ENCODE data around the gene SOX13. TPM values are rescaled to one million over a fixed set of nuclear protein-coding genes. Genes with fewer than 3 reads are reported as not detected.

SOX13 gene
- total RNA-seq, 1 experiment from 2014 or later = 35.6 TPM

- TF ChIP-seq TCF7L2 (IDR thresholded peaks at IDR 0.05; ENCODE audit: borderline replicate concordance, extremely low read depth, insufficient read depth, insufficient read length) = no peak
These were observed 18.9 kb downstream of the SOX13 start (continued) for GRCh38 chr1:204091787-204092312.

GRCh38 chr1:204092632-204093420 lies 19.9 kb downstream of the SOX13 start:
- H3K27ac ChIP-seq (ENCODE audit: low read depth, low read length) = no peak overlapping the region
- no peaks in the 10 kb centered on the region for H4K20me1 ChIP-seq (ENCODE audit: insufficient read depth)
- no peaks in the 10 kb centered on the region for H3K36me3 ChIP-seq (ENCODE audit: control insufficient read depth in 1 of 2, insufficient read depth in 2 of 2, low read length in 2 of 2)
- ChIA-PET CTCF (no interaction called here), RAD21 (ENCODE audit: low non-redundant PET in 1 of 2, low total read pairs in 2 of 2, uncharacterized antibody in 2 of 2, unreplicated experiment in 2 of 2) (no interaction called here), POLR2A (no interaction called here)
- ATAC-seq = no peak
- no peak overlapping the region for H2AFZ ChIP-seq (ENCODE audit: low read depth, low read length, poor library complexity, severe bottlenecking)
- peak overlapping the region; percentile 49 for H3K4me2 ChIP-seq (ENCODE audit: low read length)
- no peak for DNase-seq (ENCODE audit: low read depth, low spot score)
- peaks cover 35% of the 10 kb centered on the region; the same call in 1 of the 2 replicates for H3K79me2 ChIP-seq (ENCODE audit: insufficient read depth, low read length)
- H3K9me2 ChIP-seq (ENCODE audit: insufficient read depth) = no peaks in the 10 kb centered on the region
- H3K9me3 ChIP-seq (ENCODE audit: control insufficient read depth in 1 of 2, insufficient read depth in 1 of 2, low read depth in 1 of 2, low read length in 2 of 2) = no peaks in the 10 kb centered on the region
- intact Hi-C loops (cut with micrococcal nuclease) = no loop called here
- no peak overlapping the region for H3K4me3 ChIP-seq (replicated peaks in 1 of 2; ENCODE audit: low read depth in 1 of 2, low read length in 2 of 2)
- no peaks in the 10 kb centered on the region for H3K27me3 ChIP-seq (ENCODE audit: insufficient read depth, low read length)
- no peak overlapping the region for H3K9ac ChIP-seq (ENCODE audit: low read length)
- peaks cover 30 to 47% of the 10 kb centered on the region in 2 experiments for H3K4me1 ChIP-seq (ENCODE audit: control insufficient read depth in 1 of 2, insufficient read depth in 2 of 2, low read length in 2 of 2)
- BruUV-seq (replicated peaks) = no TSS peak
- TF ChIP-seq POLR2AphosphoS5 (IDR thresholded peaks at IDR 0.05; ENCODE audit: low read depth, low read length) = no peak
- no peak for TF ChIP-seq JUND (IDR thresholded peaks at IDR 0.05)
- TF ChIP-seq POLR2A (IDR thresholded peaks at IDR 0.05; ENCODE audit: borderline replicate concordance, extremely low read depth, insufficient read depth, insufficient read length) = no peak

DNA sequence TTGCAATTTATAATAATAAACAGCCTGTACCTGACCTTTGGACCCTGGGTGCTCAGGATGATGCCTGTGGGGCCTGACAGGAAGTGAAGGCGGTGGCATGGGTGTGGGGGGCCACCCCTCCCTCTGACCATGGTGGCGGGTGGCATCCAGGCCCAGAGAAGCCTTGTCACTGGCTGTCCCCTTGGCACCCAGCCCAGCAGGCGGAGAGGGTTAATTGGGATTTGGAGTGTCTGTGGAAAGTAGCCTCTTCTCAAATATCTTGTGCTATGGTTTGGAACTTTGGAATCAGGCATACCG lies 20.5 kb downstream of the SOX13 start:
- Histone ChIP-seq H3K79me2 (ENCODE audit: insufficient read depth, low read length) (peaks cover 32% of the 10 kb centered on the region; the same call in 1 of the 2 replicates), H3K4me1 (ENCODE audit: control insufficient read depth in 1 of 2, insufficient read depth in 2 of 2, low read length in 2 of 2) (peaks cover 32 to 52% of the 10 kb centered on the region in 2 experiments), H4K20me1 (ENCODE audit: insufficient read depth) (no peaks in the 10 kb centered on the region), H3K27ac (ENCODE audit: low read depth, low read length) (no peak overlapping the region), H3K4me3 (replicated peaks in 1 of 2; ENCODE audit: low read depth in 1 of 2, low read length in 2 of 2) (no peak overlapping the region), H3K27me3 (ENCODE audit: insufficient read depth, low read length) (no peaks in the 10 kb centered on the region), H3K9me2 (ENCODE audit: insufficient read depth) (no peaks in the 10 kb centered on the region), H3K4me2 (ENCODE audit: low read length) (peak overlapping the region; percentile 49), H2AFZ (ENCODE audit: low read depth, low read length, poor library complexity, severe bottlenecking) (no peak overlapping the region), H3K36me3 (ENCODE audit: control insufficient read depth in 1 of 2, insufficient read depth in 2 of 2, low read length in 2 of 2) (no peaks in the 10 kb centered on the region), H3K9me3 (ENCODE audit: control insufficient read depth in 1 of 2, insufficient read depth in 1 of 2, low read depth in 1 of 2, low read length in 2 of 2) (no peaks in the 10 kb centered on the region), H3K9ac (ENCODE audit: low read length) (no peak overlapping the region)
- no TSS peak for BruUV-seq (replicated peaks)
- intact Hi-C loops (cut with micrococcal nuclease) = no loop called here
- no peak for DNase-seq (ENCODE audit: low read depth, low spot score)
- ChIA-PET CTCF (no interaction called here), RAD21 (ENCODE audit: low non-redundant PET in 1 of 2, low total read pairs in 2 of 2, uncharacterized antibody in 2 of 2, unreplicated experiment in 2 of 2) (interaction anchor here in 1 of 2 experiments (0.7 to 0.8 kb wide), 2 partner anchors 13 to 20 kb away, joined by 3 read pairs; partner anchors contain the start of gene SOX13), POLR2A (no interaction called here)
- ATAC-seq = no peak
- TF ChIP-seq POLR2AphosphoS5 (IDR thresholded peaks at IDR 0.05; ENCODE audit: low read depth, low read length) = no peak
- no peak for TF ChIP-seq FOSL1 (IDR thresholded peaks at IDR 0.05; ENCODE audit: low read depth)
- no peak for TF ChIP-seq SP1 (IDR thresholded peaks at IDR 0.05; ENCODE audit: low read depth)
- no peak for TF ChIP-seq POLR2A (IDR thresholded peaks at IDR 0.05; ENCODE audit: borderline replicate concordance, extremely low read depth, insufficient read depth, insufficient read length)
- TF ChIP-seq, protein P1, sequence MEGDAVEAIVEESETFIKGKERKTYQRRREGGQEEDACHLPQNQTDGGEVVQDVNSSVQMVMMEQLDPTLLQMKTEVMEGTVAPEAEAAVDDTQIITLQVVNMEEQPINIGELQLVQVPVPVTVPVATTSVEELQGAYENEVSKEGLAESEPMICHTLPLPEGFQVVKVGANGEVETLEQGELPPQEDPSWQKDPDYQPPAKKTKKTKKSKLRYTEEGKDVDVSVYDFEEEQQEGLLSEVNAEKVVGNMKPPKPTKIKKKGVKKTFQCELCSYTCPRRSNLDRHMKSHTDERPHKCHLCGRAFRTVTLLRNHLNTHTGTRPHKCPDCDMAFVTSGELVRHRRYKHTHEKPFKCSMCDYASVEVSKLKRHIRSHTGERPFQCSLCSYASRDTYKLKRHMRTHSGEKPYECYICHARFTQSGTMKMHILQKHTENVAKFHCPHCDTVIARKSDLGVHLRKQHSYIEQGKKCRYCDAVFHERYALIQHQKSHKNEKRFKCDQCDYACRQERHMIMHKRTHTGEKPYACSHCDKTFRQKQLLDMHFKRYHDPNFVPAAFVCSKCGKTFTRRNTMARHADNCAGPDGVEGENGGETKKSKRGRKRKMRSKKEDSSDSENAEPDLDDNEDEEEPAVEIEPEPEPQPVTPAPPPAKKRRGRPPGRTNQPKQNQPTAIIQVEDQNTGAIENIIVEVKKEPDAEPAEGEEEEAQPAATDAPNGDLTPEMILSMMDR (IDR thresholded peaks at IDR 0.05 in 2 of 3, conservative IDR thresholded peaks at IDR 0.05 in 1 of 3; ENCODE audit: borderline replicate concordance in 1 of 3, insufficient read depth in 1 of 3, low read depth in 2 of 3, low read length in 2 of 3) = no peak
- no peak for TF ChIP-seq SIN3A (IDR thresholded peaks at IDR 0.05; ENCODE audit: low read depth)
- TF ChIP-seq, protein P2, sequence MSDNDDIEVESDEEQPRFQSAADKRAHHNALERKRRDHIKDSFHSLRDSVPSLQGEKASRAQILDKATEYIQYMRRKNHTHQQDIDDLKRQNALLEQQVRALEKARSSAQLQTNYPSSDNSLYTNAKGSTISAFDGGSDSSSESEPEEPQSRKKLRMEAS (IDR thresholded peaks at IDR 0.05) = no peak
- no peak for TF ChIP-seq EZH2phosphoT487 (IDR thresholded peaks at IDR 0.05; ENCODE audit: borderline replicate concordance)
- no peak for TF ChIP-seq EGR1 (IDR thresholded peaks at IDR 0.05; ENCODE audit: low read depth)
- no peak for TF ChIP-seq JUND (IDR thresholded peaks at IDR 0.05)
- no peak for TF ChIP-seq CBX3 (IDR thresholded peaks at IDR 0.05; ENCODE audit: low read depth)
- TF ChIP-seq, protein P3, sequence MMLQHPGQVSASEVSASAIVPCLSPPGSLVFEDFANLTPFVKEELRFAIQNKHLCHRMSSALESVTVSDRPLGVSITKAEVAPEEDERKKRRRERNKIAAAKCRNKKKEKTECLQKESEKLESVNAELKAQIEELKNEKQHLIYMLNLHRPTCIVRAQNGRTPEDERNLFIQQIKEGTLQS (IDR thresholded peaks at IDR 0.05) = no peak
- TF ChIP-seq TCF7L2 (IDR thresholded peaks at IDR 0.05; ENCODE audit: borderline replicate concordance, extremely low read depth, insufficient read depth, insufficient read length) = no peak
